NCI-H446 treated with DMSO at 0.1 percent for 48 hours (cell line): Measurements from ENCODE around the gene ANKS1A.
"Not testable (repeated sequence)": the region's sequence is repeated elsewhere in the genome, so short reads cannot be mapped to it uniquely, and the experiment has no call there.

Source experiments
- DNase-seq: peaks from one replicate; lab custom pipeline; 2025; lab: John Stamatoyannopoulos, UW

Gene ANKS1A

GRCh38 chr6:35107208-35107607, 218.2 kb downstream of the ANKS1A start:
- not testable (repeated sequence) for DNase-seq

GRCh38 chr6:35107761-35108160, 218.7 kb downstream of the ANKS1A start:
- DNase-seq, result not testable (repeated sequence)

GRCh38 chr6:35108309-35108885, 219.3 kb downstream of the ANKS1A start:
- DNase-seq, result no peak

- DNase-seq, result no peak
Observed at GRCh38 chr6:35120746-35121145, 231.7 kb downstream of the ANKS1A start.

- no peak for DNase-seq
Observed at GRCh38 chr6:35124356-35124755, 235.3 kb downstream of the ANKS1A start.

GRCh38 chr6:35128042-35128441, 239.0 kb downstream of the ANKS1A start:
- DNase-seq, result no peak

GRCh38 chr6:35128496-35128895, 239.4 kb downstream of the ANKS1A start:
- DNase-seq, result no peak

GRCh38 chr6:35136185-35136584, 247.1 kb downstream of the ANKS1A start:
- DNase-seq, result no peak

GRCh38 chr6:35138191-35138590, 249.1 kb downstream of the ANKS1A start:
- DNase-seq, result not testable (repeated sequence)

GRCh38 chr6:35139470-35139869, 250.4 kb downstream of the ANKS1A start:
- no peak for DNase-seq

- peak; percentile 43 for DNase-seq
Observed at GRCh38 chr6:35139924-35140638, 251.0 kb downstream of the ANKS1A start.

GRCh38 chr6:35140639-35141006, 251.6 kb downstream of the ANKS1A start:
- DNase-seq, result no peak
